Skeletal muscle cell (primary cell): ENCODE data around the gene F7.
"Not testable (repeated sequence)": the region's sequence is repeated elsewhere in the genome, so short reads cannot be mapped to it uniquely, and the experiment has no call there.

Experiments
- DNase-seq: peaks from one replicate; pipeline ENCODE4 v3.0.0-alpha.2; 2010; ENCODE audit warnings: low read depth
- H3K4me3 ChIP-seq: 2 replicates; pipeline ENCODE4 v1.5.1; 2011; ENCODE audit warnings: low read depth, mild to moderate bottlenecking, control low read depth, low read length, moderate library complexity

Gene F7

GRCh38 chr13:113105032-113105920, at the start of gene F7:
F7 (plus strand) TSS chr13:113105791; CDS start chr13:113105842, 51 bp downstream.
- H3K4me3 ChIP-seq: no peak within 1 kb of the TSS
- DNase-seq: no peak

DNA sequence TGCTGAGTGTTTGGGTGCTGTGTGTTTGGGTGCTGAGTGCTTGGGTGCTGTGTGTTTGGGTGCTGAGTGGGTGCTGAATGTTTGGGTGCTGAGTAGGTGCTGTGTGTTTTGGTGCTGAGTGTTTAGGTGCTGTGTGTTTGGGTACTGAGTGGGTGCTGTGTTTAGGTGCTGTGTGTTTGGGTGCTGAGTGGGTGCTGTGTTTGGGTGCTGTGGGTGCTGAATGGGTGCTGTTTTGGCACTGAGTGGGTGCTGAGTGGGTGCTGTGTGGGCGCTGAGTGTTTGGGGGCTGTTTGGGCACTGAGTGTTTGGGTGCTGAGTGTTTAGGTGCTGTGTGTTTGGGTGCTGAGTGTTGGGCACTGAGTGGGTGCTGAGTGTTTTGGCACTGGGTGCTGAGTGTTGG, 48.5 kb upstream of the F7 start:
- DNase-seq: no peak

GRCh38 chr13:113057559-113057958, 48.0 kb upstream of the F7 start:
- not testable (repeated sequence) for H3K4me3 ChIP-seq, DNase-seq

More for the DNA sequence above, 48.5 kb upstream of the F7 start:
- no peak overlapping the region for H3K4me3 ChIP-seq

- no peak for DNase-seq
- H3K4me3 ChIP-seq: no peak overlapping the region
Measured at GRCh38 chr13:113058129-113058987, 47.2 kb upstream of the F7 start.

GRCh38 chr13:113058988-113059850, 46.4 kb upstream of the F7 start:
- H3K4me3 ChIP-seq: no peak overlapping the region
- DNase-seq: no peak

DNA sequence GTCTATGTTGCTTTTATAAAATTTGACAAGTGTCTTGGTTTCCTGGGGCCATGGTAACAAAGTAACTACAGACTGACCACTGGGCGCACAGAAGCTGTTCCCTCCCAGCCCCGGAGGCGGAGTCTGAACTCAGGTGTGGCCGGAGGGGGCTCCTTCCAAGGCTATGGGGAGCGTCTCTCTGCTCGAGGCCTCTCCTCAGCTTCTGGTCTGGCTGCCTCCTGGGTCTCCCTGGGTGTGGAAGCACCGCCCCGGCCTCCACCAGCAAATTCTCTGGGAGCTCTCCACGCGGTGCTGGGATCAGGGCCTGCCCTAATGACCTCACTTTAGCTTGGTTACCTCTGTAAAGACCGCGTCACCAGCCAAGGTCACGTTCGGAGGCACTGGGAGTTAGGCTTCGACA, 45.7 kb upstream of the F7 start:
- no peak overlapping the region for H3K4me3 ChIP-seq
- no peak for DNase-seq

- no peak overlapping the region for H3K4me3 ChIP-seq
- no peak for DNase-seq
Measured at GRCh38 chr13:113060557-113061270, 44.9 kb upstream of the F7 start.

DNA sequence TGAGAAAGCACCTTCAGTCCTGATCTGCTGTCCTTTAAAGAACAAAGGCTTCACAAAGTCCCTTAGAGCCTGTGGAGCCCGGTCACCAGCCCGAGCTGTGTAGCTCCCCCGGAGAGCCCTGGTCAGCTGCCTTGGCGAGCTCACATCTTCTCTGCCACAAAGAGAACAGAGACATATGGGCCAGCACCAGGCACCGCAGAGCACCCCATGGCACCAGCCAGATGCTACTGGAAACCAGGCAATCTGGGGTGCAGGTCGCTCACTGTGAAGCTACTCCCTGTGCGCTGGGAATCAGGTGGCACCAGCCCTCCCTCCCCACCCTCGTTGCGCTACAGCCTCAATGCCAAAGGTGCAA, 44.3 kb upstream of the F7 start:
- DNase-seq: no peak

DNA sequence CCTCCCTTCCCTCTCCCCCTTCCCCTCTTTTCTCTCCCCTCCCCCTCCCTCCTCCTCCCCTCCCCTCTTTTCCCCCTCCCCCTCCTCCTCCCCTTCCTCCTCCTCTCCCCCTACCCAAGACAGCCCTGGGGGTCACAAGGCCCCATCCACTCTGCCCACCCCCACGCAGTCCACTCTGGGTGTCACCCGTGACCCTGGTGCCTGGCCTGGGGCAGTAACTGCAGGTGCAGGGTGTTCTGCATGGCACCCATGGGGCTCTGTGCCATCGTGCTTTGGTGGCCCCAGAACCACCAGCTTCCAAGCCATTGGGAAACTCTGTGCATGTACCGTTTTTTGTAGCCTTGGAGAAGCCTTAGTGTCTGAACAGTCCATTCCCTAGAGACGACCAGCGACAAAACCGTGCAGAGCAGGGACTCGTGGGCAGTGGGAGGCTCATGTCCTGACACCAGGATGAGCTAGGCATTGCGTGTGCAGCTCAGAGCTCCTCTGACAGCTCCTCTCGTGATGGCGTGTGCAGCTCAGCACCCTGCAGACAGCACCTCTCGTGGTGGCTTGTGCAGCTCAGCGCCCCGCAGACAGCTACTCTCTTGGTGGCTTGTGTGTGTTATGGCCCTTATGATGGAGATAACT, 43.7 kb upstream of the F7 start:
- no peak for DNase-seq
- no peak overlapping the region for H3K4me3 ChIP-seq

More for the DNA sequence above, 44.3 kb upstream of the F7 start:
- no peak overlapping the region for H3K4me3 ChIP-seq

DNA sequence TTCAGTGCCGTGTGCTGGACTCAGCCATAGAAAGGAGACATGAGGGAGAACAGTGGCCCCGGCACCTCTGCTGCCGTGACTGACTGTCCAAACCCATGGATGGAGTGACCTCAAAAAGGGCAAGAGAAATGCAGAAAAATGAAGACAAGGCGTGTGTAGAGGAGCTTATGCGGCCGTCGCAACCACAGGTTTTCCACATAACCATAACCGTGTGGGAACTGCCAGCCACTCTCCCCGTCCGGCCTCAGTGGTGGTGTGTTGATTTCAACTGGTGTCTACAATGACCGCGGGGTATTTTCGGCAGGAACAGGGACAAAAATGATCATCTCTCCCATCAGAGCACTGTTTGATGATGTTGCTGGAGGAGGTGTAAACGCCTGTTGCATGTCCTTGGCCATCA, 42.9 kb upstream of the F7 start:
- no peak for DNase-seq
- no peak overlapping the region for H3K4me3 ChIP-seq

DNA sequence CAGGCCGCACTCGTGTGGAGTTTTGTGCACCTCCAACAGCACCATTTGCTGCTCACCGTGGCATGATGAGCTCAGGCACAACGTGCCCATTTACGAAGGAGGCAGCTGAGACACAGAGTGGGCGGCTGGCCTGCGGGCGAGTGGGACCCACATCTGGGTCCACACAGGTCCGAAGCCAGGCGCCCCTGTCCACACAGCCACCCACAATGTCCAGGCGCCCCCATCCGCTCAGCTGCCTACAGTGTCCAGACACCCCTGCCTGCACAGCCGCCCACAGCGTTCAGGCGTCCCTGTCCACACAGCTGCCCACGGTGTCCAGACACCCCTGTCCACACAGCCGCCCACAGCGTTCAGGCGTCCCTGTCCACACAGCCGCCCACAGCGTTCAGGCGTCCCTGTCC, 42.5 kb upstream of the F7 start:
- H3K4me3 ChIP-seq: no peak overlapping the region
- DNase-seq: no peak

- DNase-seq: no peak
- no peak overlapping the region for H3K4me3 ChIP-seq
Measured at GRCh38 chr13:113064000-113064533, 41.5 kb upstream of the F7 start.

GRCh38 chr13:113064534-113065405, 40.8 kb upstream of the F7 start:
- peak; percentile 74 for DNase-seq
- H3K4me3 ChIP-seq: no peak overlapping the region

DNA sequence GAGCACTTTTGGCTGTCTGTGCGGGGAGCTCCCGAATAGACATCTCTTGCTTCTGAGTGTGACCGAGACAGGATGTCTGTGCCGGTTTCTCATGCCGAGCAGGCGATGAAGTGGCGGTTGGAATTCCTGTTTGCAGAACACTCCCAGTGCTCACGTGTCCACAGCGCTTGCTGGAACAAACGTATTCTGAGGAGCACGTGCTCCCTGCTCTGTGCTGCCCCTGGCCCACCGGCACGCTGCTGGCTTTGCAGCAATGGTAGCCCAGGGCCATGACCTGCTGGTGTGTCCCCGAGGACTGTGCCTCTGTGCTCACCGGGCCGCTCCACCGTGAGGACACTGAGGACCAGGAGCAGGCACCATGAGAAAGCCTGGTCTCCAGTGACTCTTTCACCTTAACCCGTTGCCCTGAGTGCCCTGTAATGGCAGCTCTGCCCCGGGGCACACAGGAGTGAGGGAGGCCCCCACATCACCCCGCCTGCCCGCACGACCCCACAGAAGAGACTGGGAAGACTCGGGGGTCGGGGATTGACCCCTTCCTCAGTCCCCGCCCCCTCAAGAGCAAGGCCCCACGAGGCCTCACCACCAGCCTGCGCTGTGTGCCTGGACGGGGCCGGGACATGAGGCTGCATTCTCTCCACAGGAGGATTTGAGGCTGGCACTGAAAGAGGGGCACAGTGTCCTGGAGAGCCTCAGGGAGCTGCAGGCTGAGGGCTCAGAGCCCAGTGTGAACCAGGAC, 40.0 kb upstream of the F7 start:
- no peak overlapping the region for H3K4me3 ChIP-seq
- DNase-seq: no peak

- no peak overlapping the region for H3K4me3 ChIP-seq
- no peak for DNase-seq
Measured at GRCh38 chr13:113066142-113066455, 39.5 kb upstream of the F7 start.

GRCh38 chr13:113066746-113067145, 38.8 kb upstream of the F7 start:
- DNase-seq: no peak
- no peak overlapping the region for H3K4me3 ChIP-seq
